Neuronal stem cell (in vitro differentiated cells): ENCODE data around the gene HIP1.

ENCODE experiments used
- DNase-seq: peaks from one replicate; pipeline ENCODE4 v3.0.0-alpha.2; 2013; ENCODE audit warnings: low spot score
- H2AFZ ChIP-seq: one replicate; pipeline ENCODE4 v1.6.1; 2013; ENCODE audit warnings: mild to moderate bottlenecking, low read length, inconsistent platforms
- H2AK5ac ChIP-seq: 2 replicates; pipeline ENCODE4 v1.6.1; 2013; ENCODE audit warnings: low read depth, mild to moderate bottlenecking, inconsistent platforms, low read length, moderate library complexity, mixed read lengths
- H2BK120ac ChIP-seq: 2 replicates; pipeline ENCODE4 v1.6.1; 2013; ENCODE audit warnings: low read depth, mild to moderate bottlenecking, inconsistent platforms, low read length, moderate library complexity, mixed read lengths
- H2BK12ac ChIP-seq: one replicate; pipeline ENCODE4 v1.6.1; 2013; ENCODE audit warnings: low read length, inconsistent platforms
- H2BK15ac ChIP-seq: 2 replicates; pipeline ENCODE4 v1.6.1; 2013; ENCODE audit warnings: mild to moderate bottlenecking, low read length, inconsistent platforms, mixed read lengths
- H2BK5ac ChIP-seq: one replicate; pipeline ENCODE4 v1.6.1; 2013; ENCODE audit warnings: inconsistent platforms, mild to moderate bottlenecking, low read length, moderate library complexity
- H3K14ac ChIP-seq: one replicate; pipeline ENCODE4 v1.6.1; 2013; ENCODE audit warnings: low read length, inconsistent platforms
- H3K18ac ChIP-seq: 2 replicates; pipeline ENCODE4 v1.6.1; 2013; ENCODE audit warnings: low read length, inconsistent platforms
- H3K23ac ChIP-seq: 2 replicates; pipeline ENCODE4 v1.6.1; 2013; ENCODE audit warnings: low read depth, mild to moderate bottlenecking, mixed read lengths, low read length, inconsistent platforms; ENCODE audit not compliant: poor library complexity
- H3K27ac ChIP-seq: replicated peaks from 3 replicates; pipeline ENCODE4 v1.5.1; 2013; ENCODE audit warnings: low read length, inconsistent platforms
- H3K27me3 ChIP-seq, 3 experiments: 2 replicates each; pipeline ENCODE4 v1.6.1; 2013; ENCODE audit warnings: low read length in 3 of 3, mild to moderate bottlenecking in 2 of 3, inconsistent platforms in 1 of 3, low read depth in 1 of 3, mixed read lengths in 1 of 3, moderate library complexity in 1 of 3; ENCODE audit not compliant: control insufficient read depth in 3 of 3, insufficient read depth in 3 of 3
- H3K36me3 ChIP-seq, 2 donors: replicated peaks in 1 of 2; 2 replicates each; pipeline ENCODE4 v1.6.1; 2013; ENCODE audit warnings: low read length in 2 of 2; ENCODE audit not compliant: control insufficient read depth in 2 of 2, insufficient read depth in 2 of 2
- H3K4ac ChIP-seq: 2 replicates; pipeline ENCODE4 v1.6.1; 2013; ENCODE audit warnings: inconsistent platforms, mild to moderate bottlenecking, low read length, moderate library complexity
- H3K4me1 ChIP-seq, 2 donors: 1 replicate in 1 of 2; 2 replicates in 1 of 2; pipeline ENCODE4 v1.6.1; 2013; ENCODE audit warnings: low read length in 2 of 2, low read depth in 1 of 2; ENCODE audit not compliant: control insufficient read depth in 2 of 2, insufficient read depth in 1 of 2
- H3K4me2 ChIP-seq: one replicate; pipeline ENCODE4 v1.6.1; 2013; ENCODE audit warnings: mild to moderate bottlenecking, low read length, inconsistent platforms; ENCODE audit not compliant: insufficient read depth, poor library complexity, severe bottlenecking
- H3K4me3 ChIP-seq, 2 donors: 2 replicates each; pipeline ENCODE4 v1.5.1; 2013; ENCODE audit warnings: low read length in 2 of 2, mild to moderate bottlenecking in 2 of 2, inconsistent platforms in 1 of 2, moderate library complexity in 1 of 2
- H3K79me1 ChIP-seq: one replicate; pipeline ENCODE4 v1.6.1; 2013; ENCODE audit warnings: low read depth, mild to moderate bottlenecking, inconsistent platforms, low read length, moderate library complexity
- H3K9ac ChIP-seq: one replicate; pipeline ENCODE4 v1.6.1; 2013; ENCODE audit warnings: mild to moderate bottlenecking, low read depth, low read length, inconsistent platforms; ENCODE audit not compliant: poor library complexity
- H3K9me3 ChIP-seq, 2 donors: replicated peaks in 1 of 2; 2 replicates each; pipeline versions ENCODE3 to v1.6.1; 2013; ENCODE audit warnings: low read length in 2 of 2, mild to moderate bottlenecking in 2 of 2, inconsistent platforms in 1 of 2, low read depth in 1 of 2, mixed read lengths in 1 of 2, moderate library complexity in 1 of 2; ENCODE audit not compliant: control insufficient read depth in 2 of 2, insufficient read depth in 1 of 2
- H4K8ac ChIP-seq: one replicate; pipeline ENCODE4 v1.6.1; 2013; ENCODE audit warnings: low read depth, mild to moderate bottlenecking, inconsistent platforms, low read length, moderate library complexity
- H4K91ac ChIP-seq: one replicate; pipeline ENCODE4 v1.6.1; 2013; ENCODE audit warnings: low read length, low read depth, mild to moderate bottlenecking, inconsistent platforms; ENCODE audit not compliant: poor library complexity
- whole genome bisulfite sequencing, 2 donors: extraction: QIAGEN DNeasy Blood & Tissue Kit; methylation state at CpG; one replicate each; pipeline ENCODE4 v1.1.7; 2013; ENCODE audit warnings: missing lambda C conversion rate in 2 of 2, mixed read lengths in 1 of 2; ENCODE audit not compliant: insufficient read length in 2 of 2, insufficient replicate concordance in 1 of 2; ENCODE audit errors: extremely low coverage in 2 of 2; 5-methylcytosine and 5-hydroxymethylcytosine counted together

HIP1 gene

DNA sequence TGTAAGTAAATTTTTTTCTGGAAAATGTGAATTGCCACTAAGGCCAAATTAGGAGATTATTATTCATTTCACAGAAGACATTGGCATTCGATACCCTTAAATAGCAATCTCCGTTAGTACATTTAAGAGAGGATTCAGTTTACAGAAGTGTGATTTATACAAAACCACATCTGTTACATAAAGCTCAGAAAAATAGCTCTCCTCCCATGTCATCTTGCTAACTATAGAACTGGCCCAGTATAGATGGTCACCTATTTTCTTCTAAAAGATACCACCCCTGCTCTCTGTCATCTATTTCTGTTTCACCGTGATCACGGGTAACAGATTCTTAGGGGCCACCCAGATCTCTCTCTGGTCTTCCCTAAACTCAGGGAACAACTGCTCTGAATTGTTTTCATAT lies 119.1 kb downstream of the HIP1 start:
- H2AFZ ChIP-seq: no peak overlapping the region
- peaks cover 11 to 35% of the 10 kb centered on the region in 2 donors for H3K36me3 ChIP-seq
- no peak overlapping the region for H4K8ac ChIP-seq
- H3K27me3 ChIP-seq: no peaks in the 10 kb centered on the region
- no peak overlapping the region for H3K4me3 ChIP-seq
- no peak overlapping the region for H2BK5ac ChIP-seq
- no peak overlapping the region for H2BK15ac ChIP-seq
- H3K4me1 ChIP-seq: peaks cover 0 to 2% of the 10 kb centered on the region in 2 donors
- no peak overlapping the region for H2BK12ac ChIP-seq
- no peak overlapping the region for H3K4ac ChIP-seq
- no peak overlapping the region for H3K27ac ChIP-seq
- no peak overlapping the region for H3K23ac ChIP-seq
- WGBS, 2 donors: no CpG with 5 or more reads among the region's 4 CpGs
- no peak overlapping the region for H3K18ac ChIP-seq
- no peak overlapping the region for H4K91ac ChIP-seq
- H3K79me1 ChIP-seq: peaks cover 25% of the 10 kb centered on the region
- H2BK120ac ChIP-seq: no peak overlapping the region
- H3K4me2 ChIP-seq: no peak overlapping the region
- no peak overlapping the region for H3K14ac ChIP-seq
- no peak overlapping the region for H2AK5ac ChIP-seq
- no peak overlapping the region for H3K9ac ChIP-seq
- H3K9me3 ChIP-seq: no peaks in the 10 kb centered on the region
- no peak for DNase-seq

DNA sequence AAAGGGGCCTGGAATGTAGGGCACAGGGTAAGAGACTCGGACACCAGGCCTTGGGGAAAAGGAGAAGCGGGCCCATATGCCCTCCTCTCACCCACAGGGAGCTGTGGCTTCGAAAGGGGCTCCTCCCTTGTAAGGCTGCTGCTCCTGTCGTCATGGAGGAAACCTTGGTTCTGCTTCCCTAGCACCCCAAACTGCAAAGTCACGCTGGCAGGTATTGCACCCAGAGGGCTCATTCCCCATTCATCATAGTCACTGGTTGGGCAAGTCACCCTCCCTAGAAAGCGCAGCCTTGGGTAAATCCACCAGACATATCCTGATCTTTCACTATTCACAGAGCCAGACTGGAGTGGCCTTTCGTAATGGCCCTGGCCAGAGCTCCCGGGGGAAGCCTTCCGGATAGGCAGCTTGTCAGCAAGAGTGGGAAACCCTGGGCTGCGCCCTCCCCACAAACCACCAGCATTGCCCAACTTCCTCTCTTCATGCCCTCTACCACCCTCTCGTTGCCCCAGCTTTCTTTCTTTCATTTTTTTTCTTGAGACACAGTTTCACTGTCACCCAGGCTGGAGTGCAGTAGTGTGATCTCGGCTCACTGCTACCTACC lies 121.0 kb downstream of the HIP1 start:
- Histone ChIP-seq H3K27ac (no peak overlapping the region), H4K8ac (no peak overlapping the region), H3K4me3 (no peak overlapping the region), H3K14ac (no peak overlapping the region), H3K23ac (no peak overlapping the region), H3K9me3 (no peaks in the 10 kb centered on the region), H2BK5ac (no peak overlapping the region), H3K36me3 (peaks cover 11 to 24% of the 10 kb centered on the region in 2 donors), H3K18ac (no peak overlapping the region), H3K9ac (no peak overlapping the region), H3K4ac (no peak overlapping the region), H3K27me3 (no peaks in the 10 kb centered on the region), H2BK15ac (no peak overlapping the region), H3K79me1 (peaks cover 19% of the 10 kb centered on the region), H2AFZ (no peak overlapping the region), H2BK120ac (no peak overlapping the region), H3K4me2 (no peak overlapping the region), H4K91ac (no peak overlapping the region), H3K4me1 (peaks cover 0 to 2% of the 10 kb centered on the region in 2 donors), H2BK12ac (no peak overlapping the region), H2AK5ac (no peak overlapping the region)
- DNase-seq: no peak
- WGBS, 2 donors: no CpG with 5 or more reads among the region's 12 CpGs

DNA sequence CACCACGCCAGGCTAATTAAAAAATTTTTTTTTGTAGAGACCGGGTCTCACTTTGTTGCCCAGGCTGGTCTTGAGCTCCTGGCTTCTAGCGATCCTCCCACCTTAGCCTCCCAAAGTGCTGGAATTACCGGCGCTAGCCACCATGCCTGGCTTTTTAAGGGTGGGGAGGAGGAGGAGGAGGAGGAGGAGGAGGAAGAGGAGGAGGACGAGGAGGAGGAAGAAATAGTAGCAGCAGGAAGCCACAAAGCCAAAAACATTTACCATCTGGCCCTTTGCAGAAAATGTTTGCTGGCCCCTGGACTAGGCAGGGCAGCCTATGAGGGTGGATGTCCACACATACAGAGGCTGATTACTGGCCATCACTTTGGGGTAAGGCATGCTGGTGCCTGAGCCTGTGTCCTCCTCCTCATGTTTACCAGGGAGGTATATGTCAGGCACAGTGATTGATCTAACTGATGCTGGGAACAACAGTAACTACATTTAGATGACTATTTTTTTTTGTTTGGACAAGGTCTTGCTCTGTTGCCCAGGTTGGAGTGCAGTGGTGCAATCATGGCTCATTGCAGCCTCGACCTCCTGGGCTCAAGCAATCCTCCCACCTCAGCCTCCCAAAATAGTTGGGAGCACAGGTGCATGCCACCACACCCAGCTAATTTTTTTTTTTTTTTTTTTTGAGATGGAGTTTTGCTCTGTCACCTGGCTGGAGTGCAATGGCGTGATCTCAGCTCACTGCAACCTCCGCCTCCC lies 122.1 kb downstream of the HIP1 start:
- Histone ChIP-seq H2BK5ac (no peak overlapping the region), H3K9ac (no peak overlapping the region), H3K23ac (no peak overlapping the region), H2AFZ (no peak overlapping the region), H2AK5ac (no peak overlapping the region), H3K79me1 (peaks cover 21% of the 10 kb centered on the region), H3K4me2 (no peak overlapping the region), H3K27me3 (no peaks in the 10 kb centered on the region), H3K4me1 (peaks cover 0 to 7% of the 10 kb centered on the region in 2 donors), H3K27ac (no peak overlapping the region), H3K4me3 (no peak overlapping the region), H4K8ac (no peak overlapping the region), H3K4ac (no peak overlapping the region), H3K9me3 (no peaks in the 10 kb centered on the region), H2BK15ac (no peak overlapping the region), H2BK12ac (no peak overlapping the region), H3K18ac (no peak overlapping the region), H2BK120ac (no peak overlapping the region), H3K36me3 (peaks cover 11 to 23% of the 10 kb centered on the region in 2 donors), H4K91ac (no peak overlapping the region), H3K14ac (no peak overlapping the region)
- no CpG with 5 or more reads among the region's 9 CpGs for WGBS, 2 donors
- no peak for DNase-seq

- Histone ChIP-seq H3K4me2 (no peak overlapping the region), H3K18ac (no peak overlapping the region), H3K79me1 (peaks cover 23% of the 10 kb centered on the region), H3K27me3 (no peaks in the 10 kb centered on the region), H3K23ac (no peak overlapping the region), H2BK120ac (no peak overlapping the region), H4K8ac (no peak overlapping the region), H3K4ac (no peak overlapping the region), H3K14ac (no peak overlapping the region), H3K36me3 (peaks cover 4 to 13% of the 10 kb centered on the region in 2 donors), H2BK5ac (no peak overlapping the region), H3K27ac (no peak overlapping the region), H3K4me3 (no peak overlapping the region), H4K91ac (no peak overlapping the region), H2BK12ac (no peak overlapping the region), H2BK15ac (no peak overlapping the region), H2AFZ (no peak overlapping the region), H3K9me3 (no peaks in the 10 kb centered on the region), H2AK5ac (no peak overlapping the region), H3K9ac (no peak overlapping the region), H3K4me1 (peaks cover 0 to 5% of the 10 kb centered on the region in 2 donors)
- DNase-seq: no peak
- no CpG with 5 or more reads among the region's 6 CpGs for WGBS, 2 donors
Measured at GRCh38 chr7:75614401-75614800, 124.3 kb downstream of the HIP1 start.
